Heart left ventricle (tissue), 16 donors: ENCODE measurements around the gene DPP8. TPM values are rescaled to one million over a fixed set of nuclear protein-coding genes. Genes with fewer than 3 reads are reported as not detected.
"Not testable (repeated sequence)": the region's sequence is repeated elsewhere in the genome, so short reads cannot be mapped to it uniquely, and the experiment has no call there.

Source experiments
- ATAC-seq, 4 donors: fragments of 200-7000 bp; cut with Tn5 transposase; one replicate each; pipeline ENCODE4 v1.9.1; 2020 to 2022; ENCODE audit warnings: moderate library complexity in 4 of 4, mild to moderate bottlenecking in 3 of 4, moderate number of reproducible peaks in 1 of 4
- DNase-seq, 5 donors: peaks; one replicate each; pipeline ENCODE4 v3.0.0-alpha.2; 2020
- H3K27ac ChIP-seq, 12 donors: fragments of 200-600 bp; sonication (generic) in 4 of 12; one replicate each; pipeline versions ENCODE4 v1.5.0 to v1.8.0; 2016 to 2022; ENCODE audit warnings: mild to moderate bottlenecking in 2 of 12
- H3K27me3 ChIP-seq, 9 donors: fragments of 200-600 bp; sonication (generic) in 2 of 9; one replicate each; pipeline versions ENCODE4 v1.5.1 to v1.8.0; 2016 to 2022; ENCODE audit warnings: mild to moderate bottlenecking in 3 of 9
- H3K36me3 ChIP-seq, 9 donors: fragments of 200-600 bp; sonication (generic) in 2 of 9; one replicate each; pipeline versions ENCODE4 v1.5.0 to v1.8.0; 2018 to 2022; ENCODE audit warnings: mild to moderate bottlenecking in 2 of 9
- H3K4me1 ChIP-seq, 12 donors: fragments of 200-600 bp; sonication (generic) in 4 of 12; one replicate each; pipeline versions ENCODE4 v1.5.0 to v1.8.0; 2016 to 2022; ENCODE audit warnings: mild to moderate bottlenecking in 3 of 12
- H3K4me3 ChIP-seq, 12 donors: fragments of 200-600 bp; sonication (generic) in 4 of 12; one replicate each; pipeline versions ENCODE4 v1.5.0 to v1.8.0; 2017 to 2022; ENCODE audit warnings: mild to moderate bottlenecking in 9 of 12, moderate library complexity in 4 of 12
- H3K9me3 ChIP-seq, 12 donors: fragments of 200-600 bp; sonication (generic) in 4 of 12; one replicate each; pipeline versions ENCODE4 v1.5.0 to v1.8.0; 2016 to 2022; ENCODE audit warnings: mild to moderate bottlenecking in 1 of 12
- CTCF ChIP-seq, 12 donors: fragments of 200-600 bp; sonication (generic) in 4 of 12; IDR thresholded peaks; one replicate each; pipeline versions ENCODE4 v1.5.0 to v1.8.0; 2018 to 2022; ENCODE audit warnings: antibody characterized with exemption in 12 of 12, mild to moderate bottlenecking in 5 of 12
- POLR2A ChIP-seq, 2 donors: fragments of 450-650 bp; IDR thresholded peaks; one replicate each; pipeline ENCODE4 v1.6.1; 2017; ENCODE audit warnings: antibody characterized with exemption in 2 of 2, mild to moderate bottlenecking in 2 of 2, moderate library complexity in 2 of 2
- WGBS, 4 donors: extraction: QIAGEN DNeasy Blood & Tissue Kit in 2 of 4; methylation state at CpG; one replicate each; pipeline versions ENCODE4 v1.1.5 to v1.1.7; 2013 to 2018; 5-methylcytosine and 5-hydroxymethylcytosine counted together
- intact Hi-C, 10 donors: fragments of 100-400 bp; cut with DNase I; formaldehyde crosslinking; loops; one replicate each; pipeline versions ENCODE4 v1.11.1 to v1.14.2; 2022
- polyA plus RNA-seq, 2 donors: library from polyadenylated mRNA; stranded (reverse); fragments of 200-250 nt; gene quantifications; one replicate each; pipeline ENCODE4 v1.2.3, GENCODE V29; 2013
- total RNA-seq, 9 donors: library from RNA; depleted of rRNA in 2 of 9; stranded (reverse); fragments of >200 nt in 2 of 9; fragmentation: NEBNext Ultra II Directional in 3 of 9; extraction: Animal tissue kit (Norgen Biotek cat#: 25700) in 3 of 9; gene quantifications; one replicate each; pipeline versions ENCODE4 v1.1.0 to v1.2.4, GENCODE V29; 2016 to 2023
- donor health status: ischemic (EF 13 %, LVEDD 7.1; RV severe dilation, severe dysfunction).
- donor health status: healthy with polysubstance abuse.
- donor health status: DM: no; HTN: yes; CAD: no.
- donor health status: DM: no; HTN: no; CAD: no.
- donor health status: ischemic (EF 25% LVEDD 6.9; RV normal size, moderate dysfunction).
- donor health status: ischemic (EF 25% LVEDD 5.7; RV mildly dilated, moderate dysfunction).
- donor health status: healthy.
- donor health status: DM: yes; HTN: yes; CAD: no.
- donor health status: ischemic (EF 35%, LVEDD 5.7; RV mildly dilated, moderate dysfunction).
- donor health status: nonischemic (EF 11% LVEDD 7.7; RV severe dilation, severe dysfunction).
- donor health status: DM: yes; HTN: yes; CAD: no.
- donor health status: PGD.
- donor health status: ischemic (EF 29% LVEDD 5.4; RV normal size, mild dysfunction).
- donor health status: nonischemic (EF 23%, LVEDD 6.1; RV moderate dilation, normal function).

DPP8 gene
- total and polyA plus RNA-seq, 11 donors = 10.0 to 44.5 (median 39.2) TPM

- 94 to 97% (median 96%) methylated on average over 6 of the region's 6 CpGs for WGBS, 4 donors
Observed at GRCh38 chr15:65558997-65559760, 41.7 kb upstream of the DPP8 start.

GRCh38 chr15:65558336-65558735 is 40.8 kb upstream of the DPP8 start:
- no peak for TF ChIP-seq CTCF (IDR thresholded peaks at IDR 0.05)
- TF ChIP-seq POLR2A (IDR thresholded peaks at IDR 0.05) = no peak
- intact Hi-C loops = no loop called here
- no peak for DNase-seq
- H3K27ac ChIP-seq = no peak overlapping the region
- WGBS, 4 donors = 88 to 95% (median 92%) methylated on average over 5 of the region's 5 CpGs
- H3K36me3 ChIP-seq = peaks cover 0 to 84% (median 54%) of the 10 kb centered on the region in 9 donors
- H3K9me3 ChIP-seq = no peaks in the 10 kb centered on the region
- H3K4me3 ChIP-seq = no peak overlapping the region
- H3K27me3 ChIP-seq = no peaks in the 10 kb centered on the region
- no peak for ATAC-seq
- no peaks in the 10 kb centered on the region for H3K4me1 ChIP-seq

More at GRCh38 chr15:65558997-65559760, 41.7 kb upstream of the DPP8 start:
- no peak for DNase-seq
- Histone ChIP-seq H3K4me1 (no peaks in the 10 kb centered on the region), H3K4me3 (no peak overlapping the region), H3K36me3 (peaks cover 0 to 84% (median 62%) of the 10 kb centered on the region in 9 donors), H3K27ac (no peak overlapping the region), H3K9me3 (no peaks in the 10 kb centered on the region), H3K27me3 (no peaks in the 10 kb centered on the region)
- ATAC-seq = no peak
- no peak for TF ChIP-seq POLR2A (IDR thresholded peaks at IDR 0.05)
- no peak for TF ChIP-seq CTCF (IDR thresholded peaks at IDR 0.05)
- intact Hi-C loops = no loop called here

GRCh38 chr15:65556622-65557021 is 39.1 kb upstream of the DPP8 start:
- no peak overlapping the region for H3K27ac ChIP-seq
- WGBS, 4 donors = 94 to 98% (median 96%) methylated on average over 7 of the region's 7 CpGs
- no peaks in the 10 kb centered on the region for H3K9me3 ChIP-seq
- ATAC-seq = no peak
- DNase-seq = no peak
- no peaks in the 10 kb centered on the region for H3K4me1 ChIP-seq
- TF ChIP-seq POLR2A (IDR thresholded peaks at IDR 0.05) (no peak), CTCF (IDR thresholded peaks at IDR 0.05) (no peak)
- H3K27me3 ChIP-seq = no peaks in the 10 kb centered on the region
- peaks cover 0 to 74% (median 40%) of the 10 kb centered on the region in 9 donors for H3K36me3 ChIP-seq
- intact Hi-C loops = no loop called here
- no peak overlapping the region for H3K4me3 ChIP-seq

DNA sequence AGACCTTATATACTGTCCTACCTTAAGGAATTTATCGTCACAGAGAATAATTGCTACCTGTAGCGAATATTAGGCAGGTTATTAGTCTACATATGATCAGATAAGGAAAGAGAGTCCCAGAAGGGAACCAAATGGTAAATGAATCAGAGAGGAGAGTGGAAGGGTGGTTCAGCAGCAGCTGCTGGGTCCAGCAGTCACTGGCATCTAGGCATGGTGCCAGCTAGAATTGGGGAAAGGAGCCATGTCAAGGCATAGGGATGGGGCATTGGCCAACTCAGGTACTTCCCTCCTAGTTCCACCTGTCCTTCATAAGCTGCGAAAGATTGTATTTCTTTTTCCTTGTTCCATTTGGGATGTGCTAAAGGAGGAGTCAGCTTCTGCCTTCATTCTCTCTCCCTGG is 36.2 kb upstream of the DPP8 start:
- ATAC-seq = no peak
- 95 to 98% (median 97%) methylated on average over 3 of the region's 3 CpGs for WGBS, 4 donors
- H3K9me3 ChIP-seq = no peaks in the 10 kb centered on the region
- no peak overlapping the region for H3K27ac ChIP-seq
- no peaks in the 10 kb centered on the region for H3K27me3 ChIP-seq
- H3K4me3 ChIP-seq = no peak overlapping the region
- no peak for DNase-seq
- no peak for TF ChIP-seq CTCF (IDR thresholded peaks at IDR 0.05)
- no peak for TF ChIP-seq POLR2A (IDR thresholded peaks at IDR 0.05)
- H3K4me1 ChIP-seq = peaks cover 0 to 12% (median 0%) of the 10 kb centered on the region in 12 donors
- intact Hi-C loops = no loop called here
- peaks cover 0 to 53% (median 28%) of the 10 kb centered on the region in 9 donors for H3K36me3 ChIP-seq

DNA sequence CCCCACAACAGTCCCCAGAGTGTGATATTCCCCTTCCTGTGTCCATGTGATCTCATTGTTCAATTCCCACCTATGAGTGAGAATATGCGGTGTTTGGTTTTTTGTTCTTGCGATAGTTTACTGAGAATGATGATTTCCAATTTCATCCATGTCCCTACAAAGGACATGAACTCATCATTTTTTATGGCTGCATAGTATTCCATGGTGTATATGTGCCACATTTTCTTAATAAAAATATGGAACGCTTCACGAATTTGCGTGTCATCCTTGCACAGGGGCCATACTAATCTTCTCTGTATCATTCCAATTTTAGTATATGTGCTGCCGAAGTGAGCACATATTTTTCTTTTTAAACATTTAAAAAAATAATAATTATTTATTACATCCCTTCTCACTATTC is 35.4 kb upstream of the DPP8 start:
- Histone ChIP-seq H3K36me3 (peaks cover 0 to 44% (median 20%) of the 10 kb centered on the region in 9 donors), H3K4me1 (peaks cover 0 to 12% (median 0%) of the 10 kb centered on the region in 12 donors)
- intact Hi-C loops, DNase-seq, H3K27me3 ChIP-seq, H3K9me3 ChIP-seq, ATAC-seq, H3K4me3 ChIP-seq, H3K27ac ChIP-seq: not testable (repeated sequence)
- WGBS, 4 donors = 97 to 99% (median 98%) methylated on average over 4 to 5 of the region's 6 CpGs
